Ectodermal cell (in vitro differentiated cells): Measurements from ENCODE around the gene CABLES1.

Source experiments
- H3K27ac ChIP-seq: 2 replicates; pipeline ENCODE4 v1.7.0; 2013; ENCODE audit warnings: mild to moderate bottlenecking, low read depth, low read length; ENCODE audit not compliant: insufficient read depth, poor library complexity, severe bottlenecking
- H3K27me3 ChIP-seq: 2 replicates; pipeline ENCODE4 v1.7.0; 2013; ENCODE audit warnings: mild to moderate bottlenecking, low read length; ENCODE audit not compliant: insufficient read depth, control insufficient read depth, poor library complexity, severe bottlenecking
- H3K36me3 ChIP-seq: one replicate; pipeline ENCODE4 v1.7.0; 2013; ENCODE audit warnings: low read length; ENCODE audit not compliant: control insufficient read depth, insufficient read depth
- H3K4me1 ChIP-seq: one replicate; pipeline ENCODE4 v1.7.0; 2013; ENCODE audit warnings: low read length; ENCODE audit not compliant: control insufficient read depth, insufficient read depth
- H3K4me3 ChIP-seq: 2 replicates; pipeline ENCODE4 v1.7.0; 2013; ENCODE audit warnings: low read depth, low read length, control low read depth; ENCODE audit not compliant: insufficient read depth
- H3K9me3 ChIP-seq: 2 replicates; pipeline ENCODE4 v1.7.0; 2013; ENCODE audit warnings: mild to moderate bottlenecking, low read length, moderate library complexity; ENCODE audit not compliant: control insufficient read depth
- WGBS, 2 experiments: methylation state at CpG; one replicate each; pipeline ENCODE4 v1.1.7; 2013; ENCODE audit warnings: missing lambda C conversion rate in 2 of 2; 5-methylcytosine and 5-hydroxymethylcytosine counted together

CABLES1 gene

DNA sequence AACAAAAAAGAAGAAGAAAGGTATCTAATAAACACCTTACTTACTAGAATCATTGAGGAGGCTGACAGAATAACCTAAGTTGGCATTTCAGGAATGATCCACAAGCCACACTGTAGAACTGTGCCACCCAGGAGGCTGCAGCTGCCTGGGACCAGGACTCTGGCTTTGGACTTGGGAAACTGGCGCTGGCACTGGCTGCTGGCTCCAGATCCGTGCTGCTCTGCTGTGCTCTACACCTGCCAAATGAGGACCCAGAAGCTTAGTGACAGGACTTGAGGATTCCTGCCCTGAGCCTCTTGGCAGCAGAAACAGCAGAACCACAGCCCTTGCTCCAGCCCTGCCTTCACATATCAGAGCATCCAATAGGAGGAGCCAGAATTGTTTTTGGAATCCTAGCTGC lies 113.5 kb downstream of the CABLES1 start:
- Histone ChIP-seq H3K9me3 (no peaks in the 10 kb centered on the region), H3K27me3 (no peaks in the 10 kb centered on the region), H3K4me1 (peaks cover 3% of the 10 kb centered on the region), H3K4me3 (no peak overlapping the region), H3K36me3 (no peaks in the 10 kb centered on the region), H3K27ac (no peak overlapping the region)
- WGBS, 2 experiments: 97% methylated on average over 2 of the region's 2 CpGs

DNA sequence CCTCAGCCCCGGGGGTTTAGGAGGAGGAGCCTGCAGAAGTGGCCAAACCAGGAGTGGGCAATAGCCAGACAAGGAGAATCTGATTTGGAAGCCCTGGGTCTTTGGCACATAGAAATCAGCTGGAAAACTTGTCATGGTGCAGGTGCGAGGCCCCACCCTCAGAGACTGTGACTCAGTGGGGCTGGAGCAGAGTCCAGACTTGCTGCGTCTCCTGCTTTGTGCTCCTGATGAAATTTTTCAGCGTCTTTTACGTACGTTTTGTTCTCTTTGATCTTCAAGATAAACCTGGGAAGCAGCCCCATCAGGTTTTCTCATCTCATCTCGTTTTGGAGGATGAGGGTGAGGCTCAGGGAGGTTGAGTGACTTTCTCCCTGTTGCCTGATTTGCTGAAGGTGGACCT lies 114.1 kb downstream of the CABLES1 start:
- no peaks in the 10 kb centered on the region for H3K27me3 ChIP-seq
- no peaks in the 10 kb centered on the region for H3K9me3 ChIP-seq
- no peaks in the 10 kb centered on the region for H3K36me3 ChIP-seq
- H3K4me1 ChIP-seq: peaks cover 3% of the 10 kb centered on the region
- 90 to 94% methylated on average over 7 of the region's 7 CpGs for WGBS, 2 experiments
- H3K27ac ChIP-seq: no peak overlapping the region
- H3K4me3 ChIP-seq: no peak overlapping the region

DNA sequence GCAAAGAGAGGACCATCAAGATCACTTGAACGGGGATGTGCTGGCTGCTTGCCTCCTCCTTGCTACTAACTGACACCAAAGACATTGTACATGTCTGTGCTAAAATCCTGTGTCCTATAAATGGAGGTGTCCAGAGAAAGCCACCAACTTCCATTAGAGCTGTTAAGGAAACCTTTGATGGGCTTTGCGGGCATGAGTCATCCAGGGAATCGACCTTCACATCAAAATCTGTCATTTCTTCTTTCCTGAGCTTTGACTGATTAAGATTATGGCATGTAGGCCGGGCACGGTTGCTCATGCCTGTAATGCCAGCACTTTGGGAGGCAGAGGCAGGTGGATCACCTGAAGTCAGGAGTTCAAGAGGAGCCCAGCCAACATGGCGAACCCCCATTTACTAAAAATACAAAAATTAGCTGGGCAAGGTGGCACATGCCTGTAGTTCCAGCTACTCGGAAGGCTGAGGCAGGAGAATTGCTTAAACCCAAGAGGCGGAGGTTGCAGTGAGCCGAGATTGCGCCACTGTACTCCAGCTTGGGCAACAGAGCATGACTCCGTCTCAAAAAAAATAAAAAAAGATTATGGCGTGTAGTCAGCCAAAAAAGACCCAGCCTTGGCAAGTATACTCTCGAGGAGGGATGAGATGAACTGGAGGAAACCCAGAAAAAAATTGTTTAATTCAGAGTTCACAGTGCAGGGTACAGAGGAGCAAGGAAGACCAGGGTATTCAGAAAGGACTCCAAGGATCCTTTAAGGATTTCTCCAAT lies 115.8 kb downstream of the CABLES1 start:
- WGBS, 2 experiments: 92 to 94% methylated on average over 13 of the region's 13 CpGs
- no peaks in the 10 kb centered on the region for H3K9me3 ChIP-seq
- H3K36me3 ChIP-seq: no peaks in the 10 kb centered on the region
- H3K27ac ChIP-seq: no peak overlapping the region
- H3K4me3 ChIP-seq: no peak overlapping the region
- H3K27me3 ChIP-seq: no peaks in the 10 kb centered on the region
- no peaks in the 10 kb centered on the region for H3K4me1 ChIP-seq

DNA sequence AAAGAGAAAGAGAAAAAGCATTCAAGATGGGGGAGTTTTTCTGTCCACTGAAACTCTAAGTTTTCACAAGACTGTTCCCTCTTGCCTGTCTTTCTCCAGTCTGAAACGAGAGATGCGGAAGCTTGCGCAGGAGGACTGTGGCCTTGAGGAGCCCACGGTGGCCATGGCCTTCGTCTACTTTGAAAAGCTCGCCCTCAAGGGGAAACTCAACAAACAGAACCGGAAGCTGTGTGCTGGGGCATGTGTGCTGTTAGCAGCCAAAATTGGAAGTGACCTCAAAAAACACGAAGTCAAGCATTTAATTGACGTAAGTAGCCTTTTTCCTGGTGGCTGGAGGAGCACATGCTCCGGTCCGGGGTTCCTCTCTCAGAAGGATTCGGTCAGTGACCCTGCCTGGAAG lies 118.3 kb downstream of the CABLES1 start:
- Histone ChIP-seq H3K9me3 (no peaks in the 10 kb centered on the region), H3K27me3 (no peaks in the 10 kb centered on the region), H3K27ac (no peak overlapping the region), H3K36me3 (no peaks in the 10 kb centered on the region), H3K4me3 (no peak overlapping the region), H3K4me1 (peaks cover 2% of the 10 kb centered on the region)
- 95 to 96% methylated on average over 12 of the region's 12 CpGs for whole genome bisulfite sequencing, 2 experiments

GRCh38 chr18:23257137-23257536 lies 121.9 kb downstream of the CABLES1 start:
- H3K4me1 ChIP-seq: peaks cover 24% of the 10 kb centered on the region
- H3K36me3 ChIP-seq: no peaks in the 10 kb centered on the region
- H3K9me3 ChIP-seq: no peaks in the 10 kb centered on the region
- H3K27ac ChIP-seq: no peak overlapping the region
- H3K4me3 ChIP-seq: no peak overlapping the region
- 95% methylated on average over 9 of the region's 9 CpGs for WGBS, 2 experiments
- H3K27me3 ChIP-seq: no peaks in the 10 kb centered on the region

DNA sequence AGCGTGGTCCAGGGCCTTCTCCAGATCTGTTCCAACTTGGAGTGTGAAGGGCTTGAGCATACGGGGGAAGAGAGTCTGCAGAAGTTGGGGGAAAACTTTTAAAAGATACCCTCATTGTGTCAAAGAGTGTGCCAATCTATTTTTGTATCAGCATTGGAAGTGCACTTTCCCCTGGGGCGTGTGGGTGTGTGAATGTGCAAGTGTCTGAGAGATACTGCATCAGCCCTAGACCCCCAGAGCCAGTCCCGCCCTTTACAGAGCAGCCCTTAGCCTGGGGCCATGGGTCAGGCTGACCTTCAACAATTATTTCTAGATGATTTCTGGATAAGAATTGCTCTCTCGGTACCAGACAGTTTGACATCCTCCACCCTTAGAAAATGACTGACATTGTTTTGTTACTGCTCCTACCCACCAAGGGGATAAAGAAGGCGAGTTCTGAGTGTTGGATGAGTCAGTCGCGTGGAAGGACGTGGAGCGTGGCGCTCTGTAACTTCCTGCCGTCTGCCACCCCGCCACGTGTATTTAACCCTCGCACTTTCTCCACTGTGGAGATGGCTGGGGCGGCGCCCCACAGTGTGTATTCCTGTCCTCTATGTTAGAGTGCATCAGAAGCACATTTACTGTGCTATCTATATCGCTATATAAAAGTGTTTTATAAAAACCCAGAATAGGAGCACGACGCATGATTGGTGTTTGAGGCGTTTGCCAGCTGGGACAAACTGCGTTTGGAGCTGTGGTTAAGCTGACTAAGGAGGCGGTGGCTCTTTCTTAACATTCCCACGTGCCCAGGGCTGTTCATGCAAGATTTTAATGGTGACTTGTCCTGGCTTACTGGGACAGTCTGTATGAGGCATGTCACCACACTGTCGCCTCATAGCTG lies 122.6 kb downstream of the CABLES1 start:
- no peak overlapping the region for H3K27ac ChIP-seq
- H3K9me3 ChIP-seq: no peaks in the 10 kb centered on the region
- H3K27me3 ChIP-seq: no peaks in the 10 kb centered on the region
- H3K4me3 ChIP-seq: no peak overlapping the region
- H3K36me3 ChIP-seq: no peaks in the 10 kb centered on the region
- 94 to 95% methylated on average over 25 of the region's 25 CpGs for WGBS, 2 experiments
- peaks cover 24% of the 10 kb centered on the region for H3K4me1 ChIP-seq

DNA sequence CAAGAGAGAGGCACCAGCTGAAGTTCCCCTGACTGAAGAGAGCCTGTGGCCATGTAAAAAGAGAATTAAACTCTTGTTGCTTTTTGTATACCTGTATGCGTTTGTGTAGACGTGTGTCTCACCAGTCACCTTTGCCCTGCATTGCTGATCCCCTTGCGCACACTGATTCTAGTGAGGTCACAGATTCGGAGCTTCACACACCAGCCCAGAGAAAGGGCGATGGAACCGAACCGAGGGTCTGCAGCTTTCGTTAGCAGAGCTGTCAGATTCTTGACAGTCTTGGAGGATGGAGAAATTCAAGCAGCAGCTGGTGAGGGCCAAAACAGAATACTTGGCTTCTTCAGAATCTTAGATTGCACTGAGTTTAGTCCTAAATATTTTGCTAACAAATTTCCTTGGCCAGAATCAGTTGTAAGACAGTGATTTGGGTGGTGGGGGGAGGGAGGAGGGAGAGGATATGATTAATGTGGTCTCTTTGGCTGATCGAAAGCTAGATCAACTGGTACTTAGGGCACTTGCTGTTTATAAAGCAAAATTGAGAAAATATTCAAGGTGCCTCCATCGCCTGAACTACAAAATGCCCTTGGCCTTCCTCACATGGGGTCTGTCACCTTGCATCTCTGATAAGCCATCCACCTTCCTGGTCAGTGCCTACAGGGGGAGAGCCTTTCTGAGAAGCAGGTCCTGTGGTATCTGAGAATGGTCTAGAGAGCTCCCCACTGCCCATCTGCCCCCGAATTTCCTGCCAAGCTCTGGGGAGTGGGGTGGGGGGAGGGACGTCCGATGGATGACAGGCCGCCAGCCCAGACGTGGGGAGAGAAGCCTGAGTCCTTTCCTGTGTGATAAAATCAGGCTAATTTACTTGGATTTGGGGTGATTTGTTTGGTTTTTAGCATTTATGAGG lies 123.5 kb downstream of the CABLES1 start:
- WGBS, 2 experiments: 92 to 93% methylated on average over 15 of the region's 15 CpGs
- Histone ChIP-seq H3K27me3 (no peaks in the 10 kb centered on the region), H3K36me3 (no peaks in the 10 kb centered on the region), H3K4me1 (peaks cover 24% of the 10 kb centered on the region), H3K9me3 (no peaks in the 10 kb centered on the region), H3K27ac (no peak overlapping the region), H3K4me3 (no peak overlapping the region)

GRCh38 chr18:23259701-23260681 lies 124.7 kb downstream of the CABLES1 start:
- Histone ChIP-seq H3K4me3 (no peak overlapping the region), H3K36me3 (no peaks in the 10 kb centered on the region), H3K9me3 (no peaks in the 10 kb centered on the region), H3K4me1 (peaks cover 24% of the 10 kb centered on the region), H3K27me3 (no peaks in the 10 kb centered on the region), H3K27ac (peak overlapping the region; percentile 50)
- 24 to 25% methylated on average over 21 of the region's 21 CpGs for WGBS, 2 experiments

DNA sequence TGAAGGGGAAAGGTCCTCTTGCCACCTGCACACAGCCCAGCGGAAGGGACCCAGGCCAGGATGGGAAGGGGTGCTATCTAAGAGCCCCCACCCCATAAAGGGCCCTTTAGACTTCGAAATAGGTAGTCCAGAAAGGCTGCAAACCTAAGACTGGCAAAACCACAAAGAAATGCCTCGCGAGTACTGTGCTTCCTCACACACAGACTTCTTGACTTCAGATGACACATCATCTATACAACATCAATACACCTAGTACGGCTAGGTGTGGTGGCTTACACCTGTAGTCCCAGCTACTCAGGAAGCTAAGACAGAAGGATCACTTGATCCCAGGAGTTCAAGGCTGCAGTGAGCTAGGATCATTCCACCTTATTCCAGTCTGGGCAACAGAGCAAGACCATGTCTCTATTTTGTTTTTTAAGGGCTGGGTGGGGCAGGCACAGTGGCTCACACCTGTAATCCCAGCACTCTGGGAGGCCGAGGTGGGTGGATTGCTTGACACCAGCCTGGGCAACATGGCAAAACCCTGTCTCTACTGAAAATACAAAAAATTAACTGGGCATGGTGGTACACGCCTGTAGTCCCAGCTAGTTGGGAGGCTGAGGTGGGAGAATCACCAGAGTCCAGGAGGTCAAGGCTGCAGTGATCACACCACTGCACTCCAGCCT lies 125.8 kb downstream of the CABLES1 start:
- no peaks in the 10 kb centered on the region for H3K27me3 ChIP-seq
- no peak overlapping the region for H3K4me3 ChIP-seq
- H3K36me3 ChIP-seq: no peaks in the 10 kb centered on the region
- H3K9me3 ChIP-seq: no peaks in the 10 kb centered on the region
- 88 to 92% methylated on average over 7 of the region's 7 CpGs for WGBS, 2 experiments
- H3K27ac ChIP-seq: no peak overlapping the region
- peaks cover 24% of the 10 kb centered on the region for H3K4me1 ChIP-seq
